ENCODE measurements around the gene CIITA.

CIITA gene

GRCh38 chr16:10969615-10970014, 92.6 kb downstream of the CIITA start:
- H3K9ac ChIP-seq = no peak overlapping the region
- H3K4me2 ChIP-seq (ENCODE audit: low read length) = no peak overlapping the region
- no peak overlapping the region for H2AFZ ChIP-seq
- H3K27me3 ChIP-seq (ENCODE audit: control insufficient read depth, insufficient read depth, low read length) = no peaks in the 10 kb centered on the region
- no peak overlapping the region for H3K27ac ChIP-seq
- H3K4me3 ChIP-seq (ENCODE audit: low read depth, low read length) = no peak overlapping the region
- TF ChIP-seq, protein P1, sequence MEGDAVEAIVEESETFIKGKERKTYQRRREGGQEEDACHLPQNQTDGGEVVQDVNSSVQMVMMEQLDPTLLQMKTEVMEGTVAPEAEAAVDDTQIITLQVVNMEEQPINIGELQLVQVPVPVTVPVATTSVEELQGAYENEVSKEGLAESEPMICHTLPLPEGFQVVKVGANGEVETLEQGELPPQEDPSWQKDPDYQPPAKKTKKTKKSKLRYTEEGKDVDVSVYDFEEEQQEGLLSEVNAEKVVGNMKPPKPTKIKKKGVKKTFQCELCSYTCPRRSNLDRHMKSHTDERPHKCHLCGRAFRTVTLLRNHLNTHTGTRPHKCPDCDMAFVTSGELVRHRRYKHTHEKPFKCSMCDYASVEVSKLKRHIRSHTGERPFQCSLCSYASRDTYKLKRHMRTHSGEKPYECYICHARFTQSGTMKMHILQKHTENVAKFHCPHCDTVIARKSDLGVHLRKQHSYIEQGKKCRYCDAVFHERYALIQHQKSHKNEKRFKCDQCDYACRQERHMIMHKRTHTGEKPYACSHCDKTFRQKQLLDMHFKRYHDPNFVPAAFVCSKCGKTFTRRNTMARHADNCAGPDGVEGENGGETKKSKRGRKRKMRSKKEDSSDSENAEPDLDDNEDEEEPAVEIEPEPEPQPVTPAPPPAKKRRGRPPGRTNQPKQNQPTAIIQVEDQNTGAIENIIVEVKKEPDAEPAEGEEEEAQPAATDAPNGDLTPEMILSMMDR (IDR thresholded peaks at IDR 0.05) = no peak
- H3K9me3 ChIP-seq (ENCODE audit: control insufficient read depth, low read length) = no peaks in the 10 kb centered on the region
- peaks cover 10% of the 10 kb centered on the region for H3K79me2 ChIP-seq
- no peaks in the 10 kb centered on the region for H3K36me3 ChIP-seq (ENCODE audit: control insufficient read depth, insufficient read depth, low read length)
- H3K4me1 ChIP-seq = no peaks in the 10 kb centered on the region

DNA sequence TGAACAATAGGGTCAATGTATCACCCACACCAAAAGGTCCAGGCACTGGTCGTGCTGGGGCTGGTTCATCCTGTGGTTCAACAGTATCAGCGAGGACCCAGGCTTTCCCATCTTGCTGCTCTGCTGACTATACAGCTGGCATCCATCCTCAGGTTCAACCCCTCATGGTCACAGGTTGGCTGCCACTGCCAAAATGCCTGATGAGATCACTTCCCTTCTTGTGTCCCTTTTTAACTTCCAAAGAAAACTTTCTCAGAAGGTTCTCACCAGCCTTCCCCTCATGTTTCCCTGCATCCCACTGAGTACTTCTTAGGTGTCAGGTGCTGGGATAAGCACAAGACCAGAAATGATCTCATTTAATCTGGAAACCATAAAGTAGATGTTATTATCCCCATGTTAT, 93.1 kb downstream of the CIITA start:
- Histone ChIP-seq H3K36me3 (ENCODE audit: control insufficient read depth, insufficient read depth, low read length) (no peaks in the 10 kb centered on the region), H3K4me1 (no peaks in the 10 kb centered on the region), H3K9me3 (ENCODE audit: control insufficient read depth, low read length) (no peaks in the 10 kb centered on the region), H2AFZ (no peak overlapping the region), H3K4me3 (ENCODE audit: low read depth, low read length) (no peak overlapping the region), H3K79me2 (peaks cover 6% of the 10 kb centered on the region), H3K4me2 (ENCODE audit: low read length) (no peak overlapping the region), H3K27ac (no peak overlapping the region), H3K9ac (no peak overlapping the region), H3K27me3 (ENCODE audit: control insufficient read depth, insufficient read depth, low read length) (no peaks in the 10 kb centered on the region)
- TF ChIP-seq, protein P1 (IDR thresholded peaks at IDR 0.05) = no peak

DNA sequence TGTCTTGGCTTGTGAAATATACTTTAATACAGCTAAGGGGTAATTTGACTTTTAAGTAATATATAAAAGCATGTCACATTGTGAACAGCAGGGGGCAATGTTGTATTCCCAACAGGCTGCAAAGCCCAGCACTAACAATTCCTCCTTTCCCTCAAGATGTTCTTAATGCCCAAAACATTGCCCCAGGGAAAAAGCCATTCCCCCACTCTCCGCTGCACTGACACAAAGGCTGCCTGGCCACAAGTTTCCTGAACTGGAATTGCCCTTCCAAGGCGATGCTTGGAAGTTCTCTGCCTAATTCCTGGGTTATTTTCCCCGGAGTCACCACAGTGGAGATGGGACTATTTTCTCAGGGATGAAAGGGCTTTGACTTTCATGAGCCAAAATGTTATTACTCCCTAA, 94.6 kb downstream of the CIITA start:
- H2AFZ ChIP-seq = no peak overlapping the region
- no peaks in the 10 kb centered on the region for H3K27me3 ChIP-seq (ENCODE audit: control insufficient read depth, insufficient read depth, low read length)
- H3K79me2 ChIP-seq = peaks cover 4% of the 10 kb centered on the region
- no peak overlapping the region for H3K27ac ChIP-seq
- H3K9ac ChIP-seq = no peak overlapping the region
- H3K4me3 ChIP-seq (ENCODE audit: low read depth, low read length) = no peak overlapping the region
- TF ChIP-seq, protein P1 (IDR thresholded peaks at IDR 0.05) = peak; percentile 86
- no peaks in the 10 kb centered on the region for H3K9me3 ChIP-seq (ENCODE audit: control insufficient read depth, low read length)
- H3K36me3 ChIP-seq (ENCODE audit: control insufficient read depth, insufficient read depth, low read length) = no peaks in the 10 kb centered on the region
- H3K4me2 ChIP-seq (ENCODE audit: low read length) = no peak overlapping the region
- H3K4me1 ChIP-seq = no peaks in the 10 kb centered on the region

DNA sequence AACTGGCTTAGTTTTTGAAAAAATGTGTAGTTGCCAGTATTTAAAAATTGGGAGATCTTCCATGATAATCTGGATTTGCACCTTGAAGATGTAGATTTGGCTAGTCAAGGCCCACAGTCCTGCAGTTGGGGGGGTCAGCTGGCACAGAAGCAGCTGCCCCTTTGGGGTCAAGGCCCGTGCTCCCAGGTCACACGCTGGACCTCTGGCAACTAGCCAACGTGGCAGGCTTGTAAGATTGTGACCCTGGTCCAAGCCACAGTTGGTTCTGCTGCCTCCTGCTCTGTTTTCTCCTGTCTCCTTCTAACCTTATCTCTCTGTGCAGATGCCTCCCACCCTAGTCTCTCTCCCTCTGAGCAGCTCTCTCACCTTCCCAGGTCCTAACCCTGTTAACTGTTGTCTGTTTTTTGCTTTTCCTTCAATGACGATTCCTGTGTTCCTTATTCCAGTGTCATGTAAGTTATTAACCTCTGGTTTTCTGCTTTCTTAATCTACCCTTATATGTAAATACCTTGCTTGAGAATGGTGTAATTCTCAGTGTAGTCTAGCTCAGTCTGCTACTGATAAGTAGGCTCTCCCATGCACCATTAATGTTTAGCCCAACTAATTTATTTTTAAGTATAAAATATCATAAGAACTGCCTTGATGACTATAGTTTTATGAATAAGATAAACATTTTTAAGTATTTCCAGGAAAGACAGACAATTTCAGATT, 95.3 kb downstream of the CIITA start:
- Histone ChIP-seq H3K27ac (no peak overlapping the region), H3K9ac (no peak overlapping the region), H3K4me1 (no peaks in the 10 kb centered on the region), H3K4me3 (ENCODE audit: low read depth, low read length) (no peak overlapping the region), H3K36me3 (ENCODE audit: control insufficient read depth, insufficient read depth, low read length) (no peaks in the 10 kb centered on the region), H3K27me3 (ENCODE audit: control insufficient read depth, insufficient read depth, low read length) (no peaks in the 10 kb centered on the region), H3K4me2 (ENCODE audit: low read length) (no peak overlapping the region), H2AFZ (no peak overlapping the region), H3K79me2 (peaks cover 4% of the 10 kb centered on the region), H3K9me3 (ENCODE audit: control insufficient read depth, low read length) (no peaks in the 10 kb centered on the region)
- TF ChIP-seq, protein P1 (IDR thresholded peaks at IDR 0.05) = no peak
